HG02759 (cell line): ENCODE measurements around the gene THBD.

Source experiments
- ATAC-seq: cut with Tn5 transposase; IDR thresholded peaks from one replicate; pipeline ENCODE4 v1.9.1; 2021; ENCODE audit warnings: mild to moderate bottlenecking, moderate library complexity; ENCODE audit not compliant: unreplicated experiment

Gene THBD

GRCh38 chr20:23062632-23063031 is 13.2 kb upstream of the THBD start:
- ATAC-seq, result no peak

GRCh38 chr20:23061734-23062561 is 12.5 kb upstream of the THBD start:
- no peak for ATAC-seq

- ATAC-seq, result no peak
These were observed 11.8 kb upstream of the THBD start for GRCh38 chr20:23061262-23061661.

- no peak for ATAC-seq
These were observed 11.2 kb upstream of the THBD start for GRCh38 chr20:23060629-23061028.

GRCh38 chr20:23059846-23060245 is 10.4 kb upstream of the THBD start:
- ATAC-seq, result no peak

- no peak for ATAC-seq
These were observed 9.5 kb upstream of the THBD start for GRCh38 chr20:23059001-23059400.

- no peak for ATAC-seq
These were observed 8.8 kb upstream of the THBD start for GRCh38 chr20:23058240-23058639.

GRCh38 chr20:23052904-23053303 is 3.4 kb upstream of the THBD start:
- ATAC-seq, result no peak

GRCh38 chr20:23050847-23051627 is 1.6 kb upstream of the THBD start:
- ATAC-seq, result no peak

GRCh38 chr20:23050076-23050838 is 785 bp upstream of the THBD start:
- ATAC-seq, result no peak

GRCh38 chr20:23048283-23049200 is 930 bp downstream of the THBD start:
- ATAC-seq, result no peak

GRCh38 chr20:23047738-23048214 is 1.7 kb downstream of the THBD start:
- ATAC-seq, result no peak

GRCh38 chr20:23047001-23047737 is 2.3 kb downstream of the THBD start:
- ATAC-seq, result no peak

- ATAC-seq, result no peak
These were observed 3.0 kb downstream of the THBD start for GRCh38 chr20:23046431-23046830.

- ATAC-seq, result no peak
These were observed 6.1 kb downstream of the THBD start for GRCh38 chr20:23043376-23043775.

GRCh38 chr20:23042270-23042669 is 7.2 kb downstream of the THBD start:
- no peak for ATAC-seq

GRCh38 chr20:23039885-23040508 is 9.5 kb downstream of the THBD start:
- ATAC-seq, result no peak

GRCh38 chr20:23039136-23039875 is 10.2 kb downstream of the THBD start:
- ATAC-seq, result no peak
